Measurements from ENCODE around the gene SMIM43. TPM values are rescaled to one million over a fixed set of nuclear protein-coding genes. Genes with fewer than 3 reads are reported as not detected.

SMIM43 gene
- total and polyA plus RNA-seq, 9 of the 15 experiments (the other 6 are each of a cell fraction or from before 2014, with no cell fraction given) = not detected

- TF ChIP-seq RAD21 (CRISPR knock-in tag; conservative IDR thresholded peaks at IDR 0.05 in 1 of 2, IDR thresholded peaks at IDR 0.05 in 1 of 2) = 0 out of 4 replicates have a peak, but pooled peaks of 1 of the 2 experiments have one; percentile 5
- no peak for TF ChIP-seq CHD2 (IDR thresholded peaks at IDR 0.05; ENCODE audit: low read depth, low read length)
- TF ChIP-seq, protein P1, sequence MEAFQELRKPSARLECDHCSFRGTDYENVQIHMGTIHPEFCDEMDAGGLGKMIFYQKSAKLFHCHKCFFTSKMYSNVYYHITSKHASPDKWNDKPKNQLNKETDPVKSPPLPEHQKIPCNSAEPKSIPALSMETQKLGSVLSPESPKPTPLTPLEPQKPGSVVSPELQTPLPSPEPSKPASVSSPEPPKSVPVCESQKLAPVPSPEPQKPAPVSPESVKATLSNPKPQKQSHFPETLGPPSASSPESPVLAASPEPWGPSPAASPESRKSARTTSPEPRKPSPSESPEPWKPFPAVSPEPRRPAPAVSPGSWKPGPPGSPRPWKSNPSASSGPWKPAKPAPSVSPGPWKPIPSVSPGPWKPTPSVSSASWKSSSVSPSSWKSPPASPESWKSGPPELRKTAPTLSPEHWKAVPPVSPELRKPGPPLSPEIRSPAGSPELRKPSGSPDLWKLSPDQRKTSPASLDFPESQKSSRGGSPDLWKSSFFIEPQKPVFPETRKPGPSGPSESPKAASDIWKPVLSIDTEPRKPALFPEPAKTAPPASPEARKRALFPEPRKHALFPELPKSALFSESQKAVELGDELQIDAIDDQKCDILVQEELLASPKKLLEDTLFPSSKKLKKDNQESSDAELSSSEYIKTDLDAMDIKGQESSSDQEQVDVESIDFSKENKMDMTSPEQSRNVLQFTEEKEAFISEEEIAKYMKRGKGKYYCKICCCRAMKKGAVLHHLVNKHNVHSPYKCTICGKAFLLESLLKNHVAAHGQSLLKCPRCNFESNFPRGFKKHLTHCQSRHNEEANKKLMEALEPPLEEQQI (IDR thresholded peaks at IDR 0.05) = peak; percentile 80; the same call in 1 of the 2 replicates
- TF ChIP-seq ATF3 (IDR thresholded peaks at IDR 0.05) = peak; percentile 67
- no peak for TF ChIP-seq ATF3 (CRISPR knock-in tag; conservative IDR thresholded peaks at IDR 0.05)
- peak; percentile 76 for TF ChIP-seq PKNOX1 (IDR thresholded peaks at IDR 0.05)
- TF ChIP-seq HDAC6 (IDR thresholded peaks at IDR 0.05; ENCODE audit: low read depth, low read length) = no peak
- TF ChIP-seq FOXK2 (conservative IDR thresholded peaks at IDR 0.05 in 1 of 2, IDR thresholded peaks at IDR 0.05 in 1 of 2; ENCODE audit: low read depth in 2 of 2) = peak in 1 of 2 experiments; percentile 39; a peak in 1 of 4 replicates
- peak; percentile 97 for TF ChIP-seq CBFA2T3 (IDR thresholded peaks at IDR 0.05)
- TF ChIP-seq MYC (IDR thresholded peaks at IDR 0.05; ENCODE audit: low read depth, low read length) = peak; percentile 83
- no peak for TF ChIP-seq MYC (CRISPR knock-in tag; IDR thresholded peaks at IDR 0.05; ENCODE audit: borderline replicate concordance, low read depth)
- peak; percentile 93 for TF ChIP-seq TAL1 (IDR thresholded peaks at IDR 0.05)
- no peak for TF ChIP-seq ESRRB (CRISPR knock-in tag; IDR thresholded peaks at IDR 0.05; ENCODE audit: borderline replicate concordance)
- TF ChIP-seq NR2C1 (IDR thresholded peaks at IDR 0.05) = peak; percentile 44; the same call in 1 of the 2 replicates
- TF ChIP-seq NR2C1 (tag; IDR thresholded peaks at IDR 0.05) = peak; percentile 69
- TF ChIP-seq ZNF764 (CRISPR knock-in tag; IDR thresholded peaks at IDR 0.05; ENCODE audit: low read depth) = no peak
- TF ChIP-seq FOXJ2 (tag; IDR thresholded peaks at IDR 0.05) = peak; percentile 73; the same call in 1 of the 2 replicates
- peak; percentile 86 to 91 for TF ChIP-seq TRIM24 (IDR thresholded peaks at IDR 0.05)
- TF ChIP-seq, protein P2, sequence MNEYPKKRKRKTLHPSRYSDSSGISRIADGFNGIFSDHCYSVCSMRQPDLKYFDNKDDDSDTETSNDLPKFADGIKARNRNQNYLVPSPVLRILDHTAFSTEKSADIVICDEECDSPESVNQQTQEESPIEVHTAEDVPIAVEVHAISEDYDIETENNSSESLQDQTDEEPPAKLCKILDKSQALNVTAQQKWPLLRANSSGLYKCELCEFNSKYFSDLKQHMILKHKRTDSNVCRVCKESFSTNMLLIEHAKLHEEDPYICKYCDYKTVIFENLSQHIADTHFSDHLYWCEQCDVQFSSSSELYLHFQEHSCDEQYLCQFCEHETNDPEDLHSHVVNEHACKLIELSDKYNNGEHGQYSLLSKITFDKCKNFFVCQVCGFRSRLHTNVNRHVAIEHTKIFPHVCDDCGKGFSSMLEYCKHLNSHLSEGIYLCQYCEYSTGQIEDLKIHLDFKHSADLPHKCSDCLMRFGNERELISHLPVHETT (CRISPR knock-in tag; conservative IDR thresholded peaks at IDR 0.05 in 1 of 2, IDR thresholded peaks at IDR 0.05 in 1 of 2) = peak in 1 of 2 experiments; percentile 66; a peak in 1 of 4 replicates
- 0 out of 2 replicates have a peak, but pooled peaks have one; percentile 14 for TF ChIP-seq ELF2 (CRISPR knock-in tag; IDR thresholded peaks at IDR 0.05)
- 0 out of 2 replicates have a peak, but pooled peaks have one; percentile 60 for TF ChIP-seq LCOR (CRISPR knock-in tag; IDR thresholded peaks at IDR 0.05)
- TF ChIP-seq KDM1A (IDR thresholded peaks at IDR 0.05) = peak; percentile 92 to 96
- TF ChIP-seq, protein P3, sequence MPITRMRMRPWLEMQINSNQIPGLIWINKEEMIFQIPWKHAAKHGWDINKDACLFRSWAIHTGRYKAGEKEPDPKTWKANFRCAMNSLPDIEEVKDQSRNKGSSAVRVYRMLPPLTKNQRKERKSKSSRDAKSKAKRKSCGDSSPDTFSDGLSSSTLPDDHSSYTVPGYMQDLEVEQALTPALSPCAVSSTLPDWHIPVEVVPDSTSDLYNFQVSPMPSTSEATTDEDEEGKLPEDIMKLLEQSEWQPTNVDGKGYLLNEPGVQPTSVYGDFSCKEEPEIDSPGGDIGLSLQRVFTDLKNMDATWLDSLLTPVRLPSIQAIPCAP (CRISPR knock-in tag; IDR thresholded peaks at IDR 0.05; ENCODE audit: borderline replicate concordance) = no peak
- peak; percentile 58; the same call in 1 of the 2 replicates for TF ChIP-seq PHB2 (IDR thresholded peaks at IDR 0.05; ENCODE audit: low read depth)
Observed at GRCh38 chr4:121790976-121791375, 26.0 kb upstream of the SMIM43 start (continued).
